ENCODE data around the gene TSPAN12.

DNA sequence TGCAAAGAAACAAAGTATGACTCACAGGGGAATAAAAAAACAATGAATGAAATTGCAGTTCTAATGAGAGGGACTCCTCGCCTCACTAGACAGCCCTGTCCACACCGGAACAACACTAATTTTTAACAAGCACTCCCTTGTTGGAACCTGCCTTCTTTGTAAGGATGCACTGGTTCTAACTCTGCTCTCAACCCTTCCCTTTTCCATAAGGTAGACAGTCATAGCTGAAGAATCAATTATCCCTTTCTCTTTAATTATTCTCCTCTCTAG lies 65.1 kb downstream of the TSPAN12 start:
- no peak for TF ChIP-seq EZH2 (IDR thresholded peaks at IDR 0.05; ENCODE audit: borderline replicate concordance, insufficient read depth, low read length, poor library complexity, severe bottlenecking)
- TF ChIP-seq TAF1 (IDR thresholded peaks at IDR 0.05; ENCODE audit: low read depth): no peak
- no peak for TF ChIP-seq MXI1 (conservative IDR thresholded peaks at IDR 0.05; ENCODE audit: poor library complexity, severe bottlenecking)
- TF ChIP-seq POLR2AphosphoS5 (IDR thresholded peaks at IDR 0.05): no peak
- TF ChIP-seq, protein P1, sequence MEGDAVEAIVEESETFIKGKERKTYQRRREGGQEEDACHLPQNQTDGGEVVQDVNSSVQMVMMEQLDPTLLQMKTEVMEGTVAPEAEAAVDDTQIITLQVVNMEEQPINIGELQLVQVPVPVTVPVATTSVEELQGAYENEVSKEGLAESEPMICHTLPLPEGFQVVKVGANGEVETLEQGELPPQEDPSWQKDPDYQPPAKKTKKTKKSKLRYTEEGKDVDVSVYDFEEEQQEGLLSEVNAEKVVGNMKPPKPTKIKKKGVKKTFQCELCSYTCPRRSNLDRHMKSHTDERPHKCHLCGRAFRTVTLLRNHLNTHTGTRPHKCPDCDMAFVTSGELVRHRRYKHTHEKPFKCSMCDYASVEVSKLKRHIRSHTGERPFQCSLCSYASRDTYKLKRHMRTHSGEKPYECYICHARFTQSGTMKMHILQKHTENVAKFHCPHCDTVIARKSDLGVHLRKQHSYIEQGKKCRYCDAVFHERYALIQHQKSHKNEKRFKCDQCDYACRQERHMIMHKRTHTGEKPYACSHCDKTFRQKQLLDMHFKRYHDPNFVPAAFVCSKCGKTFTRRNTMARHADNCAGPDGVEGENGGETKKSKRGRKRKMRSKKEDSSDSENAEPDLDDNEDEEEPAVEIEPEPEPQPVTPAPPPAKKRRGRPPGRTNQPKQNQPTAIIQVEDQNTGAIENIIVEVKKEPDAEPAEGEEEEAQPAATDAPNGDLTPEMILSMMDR (IDR thresholded peaks at IDR 0.05; ENCODE audit: poor library complexity, severe bottlenecking): no peak
- no peak for TF ChIP-seq RAD21 (conservative IDR thresholded peaks at IDR 0.05)
- no peak for TF ChIP-seq REST (IDR thresholded peaks at IDR 0.05; ENCODE audit: borderline replicate concordance)
- TF ChIP-seq EP300 (conservative IDR thresholded peaks at IDR 0.05; ENCODE audit: poor library complexity, severe bottlenecking): no peak
